ENCODE data around the gene ZNF808.
"Not testable (repeated sequence)": the region's sequence is repeated elsewhere in the genome, so short reads cannot be mapped to it uniquely, and the experiment has no call there.

Gene ZNF808

DNA sequence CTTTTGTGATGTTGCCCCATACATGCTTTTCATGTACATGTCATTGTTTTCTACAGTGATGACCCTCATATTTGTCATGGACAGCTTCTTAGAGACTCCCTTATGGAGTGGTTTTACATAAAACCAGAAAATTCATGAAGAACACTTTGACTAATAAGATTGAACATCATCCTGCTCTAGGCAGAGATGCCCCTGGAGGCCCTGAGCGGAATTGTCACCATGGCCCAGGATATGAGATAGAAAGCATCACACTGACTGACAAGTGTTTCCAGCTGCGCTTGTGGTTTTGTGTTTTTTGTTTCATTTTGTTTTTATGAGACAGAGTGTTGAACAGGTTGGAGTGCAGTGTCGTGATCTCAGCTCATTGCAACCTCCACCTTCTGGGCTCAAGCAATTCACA, 64.8 kb downstream of the ZNF808 start:
- no peak for DNase-seq (ENCODE audit: low read depth in 1 of 2, low spot score in 1 of 2)

GRCh38 chr19:52593441-52593840, 66.0 kb downstream of the ZNF808 start:
- not testable (repeated sequence) for DNase-seq (ENCODE audit: low read depth in 1 of 2, low spot score in 1 of 2)

- no peak for DNase-seq (ENCODE audit: low read depth in 1 of 2, low spot score in 1 of 2)
Measured at GRCh38 chr19:52599241-52599640, 71.8 kb downstream of the ZNF808 start.

DNA sequence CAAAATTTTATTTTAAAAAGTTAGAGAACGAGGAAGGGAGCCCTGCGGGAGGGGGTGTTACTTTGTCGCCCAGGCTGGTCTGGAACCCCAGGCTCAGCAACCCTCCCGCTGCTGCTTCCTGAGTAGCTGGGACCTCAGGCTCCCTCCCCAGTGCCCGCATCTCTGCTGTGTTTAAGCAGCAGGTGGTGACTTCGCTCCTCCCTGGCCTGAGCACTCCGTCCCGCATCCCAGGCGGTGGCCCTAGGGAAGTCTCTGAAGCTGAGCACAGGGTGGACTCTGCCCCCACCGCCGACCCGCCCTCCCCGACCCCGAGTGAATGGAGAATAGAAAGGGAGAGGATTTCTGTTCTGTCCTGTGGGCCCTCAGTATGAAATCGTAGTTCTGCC, 73.2 kb downstream of the ZNF808 start:
- no peak for DNase-seq (ENCODE audit: low read depth in 1 of 2, low spot score in 1 of 2)

- DNase-seq (ENCODE audit: low read depth in 1 of 2, low spot score in 1 of 2): peak; percentile 87 to 92
Measured at GRCh38 chr19:52601025-52601973, 73.8 kb downstream of the ZNF808 start.

DNA sequence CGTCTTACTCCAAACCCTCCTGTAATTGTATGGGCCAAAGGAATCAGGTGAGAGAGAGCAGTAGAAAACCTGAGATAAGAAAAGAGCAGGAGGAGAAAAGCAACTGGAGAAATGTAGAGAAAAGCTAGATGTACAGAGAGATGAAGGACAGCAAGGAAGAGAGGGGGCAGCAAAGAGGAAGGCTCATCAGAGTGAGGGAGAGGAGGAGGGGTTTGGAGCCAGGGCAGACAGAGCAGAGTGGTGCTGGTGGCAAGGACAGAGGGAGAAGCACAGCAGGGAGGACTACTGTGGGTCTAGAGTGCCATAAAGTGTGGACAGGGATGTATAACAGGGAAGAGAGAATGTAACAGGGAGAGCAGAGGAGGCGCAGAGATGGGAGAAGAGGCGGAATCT, 74.5 kb downstream of the ZNF808 start:
- not testable (repeated sequence) for DNase-seq (ENCODE audit: low read depth in 1 of 2, low spot score in 1 of 2)

DNA sequence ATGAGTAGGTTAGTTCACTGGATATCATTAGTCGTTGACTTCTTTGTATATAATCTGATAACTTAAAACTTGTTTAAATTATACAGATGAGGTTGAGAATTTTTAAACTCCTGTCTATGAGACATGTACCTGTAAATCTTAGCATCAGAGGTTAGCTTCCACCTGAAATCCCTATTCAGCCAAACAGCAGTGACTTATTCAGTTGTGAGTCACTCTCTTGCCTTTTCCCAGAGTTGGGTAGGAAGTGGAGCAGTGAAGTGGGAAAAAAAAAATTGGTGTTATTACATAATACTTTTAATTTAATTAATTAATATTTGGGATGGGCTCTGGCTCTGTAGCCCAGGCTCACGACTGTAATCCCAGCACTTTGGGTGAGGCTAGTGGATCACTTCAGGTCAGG, 75.5 kb downstream of the ZNF808 start:
- DNase-seq (ENCODE audit: low read depth in 1 of 2, low spot score in 1 of 2): no peak

- DNase-seq (ENCODE audit: low read depth in 1 of 2, low spot score in 1 of 2): no peak
Measured at GRCh38 chr19:52603558-52604207, 76.2 kb downstream of the ZNF808 start.
